GM19351 (cell line): Measurements from ENCODE around the gene NINJ2.

ENCODE experiments used
- ATAC-seq: cut with Tn5 transposase; IDR thresholded peaks from one replicate; pipeline ENCODE4 v1.9.1; 2021; ENCODE audit warnings: mild to moderate bottlenecking, moderate library complexity; ENCODE audit not compliant: unreplicated experiment

Gene NINJ2

GRCh38 chr12:571795-572531 is 91.3 kb downstream of the NINJ2 start:
- ATAC-seq, result no peak

DNA sequence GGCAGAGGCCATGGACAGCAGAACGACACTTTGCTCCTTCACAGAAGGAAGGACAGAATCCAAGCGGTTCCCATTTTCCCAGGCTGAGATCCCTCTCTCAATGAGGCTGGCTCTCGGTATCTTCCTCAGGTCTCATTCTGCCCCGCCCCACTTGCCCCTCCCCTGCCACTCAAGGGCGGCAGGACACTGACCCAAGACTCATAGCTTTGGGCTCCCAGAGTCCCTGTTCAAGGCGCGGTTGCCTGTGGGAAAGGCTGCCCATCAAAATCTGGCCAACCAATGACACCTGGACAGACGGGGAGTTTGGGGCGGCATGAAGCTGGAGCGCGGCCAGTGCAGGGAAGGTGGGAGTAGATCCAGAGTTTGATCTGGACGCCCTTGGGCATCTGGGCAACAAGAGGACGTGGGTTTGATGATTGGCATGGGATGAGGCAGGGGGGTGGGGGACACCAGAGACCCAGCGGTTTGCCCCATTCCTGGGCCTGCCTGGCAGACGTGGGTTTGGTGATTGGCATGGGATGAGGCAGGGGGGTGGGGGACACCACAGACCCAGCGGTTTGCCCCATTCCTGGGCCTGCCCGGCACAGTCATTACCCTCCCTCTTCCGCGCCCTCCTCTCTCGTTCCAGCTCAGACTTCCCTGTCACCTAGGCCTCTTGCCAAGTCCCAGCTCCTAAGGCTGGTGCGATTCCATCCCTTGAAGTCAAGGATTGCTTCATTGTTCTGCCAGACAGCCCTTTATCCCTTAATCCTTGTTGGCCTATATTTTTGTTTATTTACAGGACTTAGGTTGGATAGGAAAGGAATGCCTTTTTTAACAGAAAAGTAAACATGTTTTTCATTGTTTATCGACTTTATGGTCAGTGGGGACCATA is 92.1 kb downstream of the NINJ2 start:
- no peak for ATAC-seq

- ATAC-seq, result no peak
Measured at GRCh38 chr12:570435-570920, 92.8 kb downstream of the NINJ2 start.

- ATAC-seq, result no peak
Measured at GRCh38 chr12:569803-570434, 93.3 kb downstream of the NINJ2 start.

DNA sequence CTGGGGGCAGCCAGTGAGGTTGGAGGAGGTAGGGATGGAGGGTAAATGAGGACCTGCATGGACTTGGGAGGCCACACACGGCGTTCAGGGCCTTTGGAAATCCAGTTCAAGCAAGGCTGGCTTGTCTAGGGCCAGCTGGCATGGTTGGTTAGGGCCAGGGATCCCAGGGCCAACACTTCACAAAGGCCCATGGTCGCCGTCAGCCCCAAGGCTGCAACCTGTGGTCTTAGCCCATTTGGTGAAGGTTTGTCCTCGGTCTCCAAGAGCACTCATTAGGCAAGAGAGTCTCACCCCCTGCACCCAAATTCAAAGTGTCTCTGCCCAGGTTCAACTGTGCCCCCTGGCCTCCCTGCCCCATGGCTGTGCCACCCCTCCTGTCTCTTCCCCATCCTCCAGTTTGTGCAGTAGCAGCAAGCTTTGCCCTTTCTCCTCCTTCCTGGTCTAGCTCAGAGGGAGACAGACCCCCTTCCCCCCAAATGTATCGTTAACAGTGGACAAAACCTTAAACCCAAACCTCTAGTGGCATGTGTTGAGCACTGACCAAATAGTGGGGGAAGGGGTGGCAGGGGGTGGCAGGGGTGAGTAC is 94.1 kb downstream of the NINJ2 start:
- ATAC-seq, result no peak

- ATAC-seq, result no peak
Measured at GRCh38 chr12:568486-568885, 94.8 kb downstream of the NINJ2 start.

DNA sequence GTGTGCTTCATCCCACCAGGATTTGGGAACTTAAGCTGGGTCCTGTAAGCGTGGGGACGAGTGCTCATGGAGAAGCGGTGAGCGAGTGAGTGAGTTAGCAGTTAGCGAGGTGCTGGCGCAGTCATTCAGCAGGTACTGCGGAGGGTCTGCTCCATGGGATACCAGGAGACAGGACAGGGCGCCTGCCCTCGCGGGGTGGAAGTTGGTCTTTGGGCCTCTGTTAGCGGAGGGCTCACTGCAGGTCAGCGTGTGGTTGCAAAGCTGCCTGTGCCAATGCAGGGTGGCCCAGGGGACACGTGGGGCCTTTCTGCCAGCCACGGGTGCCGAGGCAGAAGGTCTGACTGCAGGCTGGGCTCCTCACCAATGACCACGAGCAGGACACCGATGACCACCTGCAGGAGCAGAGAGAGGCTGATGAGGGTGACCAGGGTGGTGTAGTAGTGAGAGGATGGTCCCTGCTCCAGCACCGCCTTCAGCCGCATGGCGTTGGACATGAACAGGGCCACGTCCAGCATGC is 97.6 kb downstream of the NINJ2 start:
- ATAC-seq, result no peak

GRCh38 chr12:565161-565560 is 98.1 kb downstream of the NINJ2 start:
- ATAC-seq, result no peak

GRCh38 chr12:563787-564298 is 99.4 kb downstream of the NINJ2 start:
- ATAC-seq, result no peak

GRCh38 chr12:563250-563781 is 99.9 kb downstream of the NINJ2 start:
- ATAC-seq, result no peak

GRCh38 chr12:562634-563033 is 100.6 kb downstream of the NINJ2 start:
- no peak for ATAC-seq

GRCh38 chr12:561908-562593 is 101.2 kb downstream of the NINJ2 start:
- ATAC-seq, result no peak

GRCh38 chr12:561391-561705 is 101.9 kb downstream of the NINJ2 start:
- ATAC-seq, result no peak

DNA sequence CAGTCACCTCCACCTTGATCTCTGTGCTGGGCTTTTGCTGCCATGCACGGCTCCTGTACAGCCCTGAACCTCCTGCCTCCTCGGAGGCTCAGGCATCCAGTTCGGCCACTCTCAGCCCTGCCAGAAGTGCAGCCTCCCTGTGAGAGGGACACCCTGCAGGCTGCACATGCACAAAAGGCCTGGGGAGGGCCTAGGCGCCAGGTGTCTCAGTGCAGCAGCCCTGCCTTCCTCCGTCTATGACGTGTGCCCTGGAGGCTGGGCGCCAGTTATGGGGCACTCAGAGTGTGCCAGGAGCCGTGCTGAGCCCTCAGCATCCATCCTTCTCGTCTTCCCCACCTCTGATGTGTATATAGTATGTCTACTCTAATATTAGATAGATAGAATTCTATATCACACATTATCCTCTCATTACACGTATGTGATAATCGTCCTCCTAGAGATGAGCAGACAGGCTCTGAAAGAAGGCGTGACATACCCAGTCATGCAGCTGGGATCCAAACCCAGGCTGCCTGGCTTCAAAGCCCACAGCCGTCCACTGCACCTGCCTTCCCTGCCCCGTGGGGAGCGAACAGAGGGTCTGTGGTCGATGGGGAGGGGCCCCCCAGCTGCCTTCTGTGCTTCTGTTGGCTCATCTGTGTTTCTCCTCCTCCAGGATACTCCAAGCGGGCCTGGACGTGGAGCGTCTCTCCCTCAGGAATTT is 102.4 kb downstream of the NINJ2 start:
- ATAC-seq, result no peak

DNA sequence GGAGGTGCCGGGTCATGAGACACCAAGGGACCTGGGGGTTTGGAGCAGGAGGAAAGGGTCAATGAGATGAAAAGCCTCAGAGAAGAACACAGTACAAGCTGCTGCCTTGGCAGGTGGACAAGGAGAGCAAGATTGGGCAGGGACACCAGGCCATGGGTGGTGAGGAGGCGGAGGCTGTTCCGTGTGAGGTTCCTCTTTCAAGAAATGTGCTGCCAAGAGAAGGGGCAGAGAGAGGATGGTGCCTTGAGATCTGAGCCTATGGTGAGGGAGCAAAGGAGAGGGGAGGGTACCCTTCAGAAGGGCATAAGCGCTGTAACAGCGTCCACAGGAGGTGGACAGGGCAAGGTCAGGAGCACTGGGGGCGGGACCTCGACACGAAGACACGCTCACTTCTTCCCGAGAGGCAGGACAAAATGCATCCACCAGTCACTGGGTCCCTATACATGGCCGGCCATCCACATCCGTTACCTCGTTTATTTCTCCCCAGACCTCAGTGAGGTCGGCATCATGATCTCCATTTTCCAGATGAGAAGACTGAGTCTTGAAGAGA is 103.3 kb downstream of the NINJ2 start:
- ATAC-seq, result no peak

DNA sequence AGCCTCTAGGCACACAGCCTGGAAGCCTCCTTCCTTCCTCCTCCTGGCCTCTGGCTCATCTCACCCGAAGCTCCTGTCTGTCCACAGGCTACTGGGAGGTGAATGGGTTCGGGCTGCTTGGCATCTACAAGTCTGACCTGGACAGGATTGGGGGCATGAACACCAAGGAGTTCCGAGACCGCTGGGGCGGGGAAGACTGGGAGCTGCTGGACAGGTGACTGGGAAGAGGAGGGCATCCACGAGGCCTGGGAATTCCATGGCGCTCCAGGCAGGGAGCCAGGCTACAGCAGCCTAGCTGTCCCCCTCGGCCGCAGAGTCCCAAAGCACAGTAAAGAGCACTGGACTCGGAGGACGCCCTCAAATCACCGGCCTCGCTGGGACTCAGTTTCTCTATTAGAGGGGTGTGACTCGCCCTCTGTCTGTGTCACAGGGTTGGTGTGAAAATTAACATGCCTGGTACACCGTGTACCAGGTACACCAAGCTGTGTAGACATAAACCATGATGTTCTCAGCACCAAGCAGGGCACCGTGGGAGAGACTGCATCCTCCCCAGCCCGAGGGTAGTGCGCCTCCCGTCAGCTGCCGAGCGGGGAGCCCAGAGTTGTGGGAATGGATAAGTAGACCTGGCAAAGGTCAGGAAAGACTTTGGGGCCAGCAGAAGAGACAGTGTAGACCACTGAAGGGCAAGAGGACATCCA is 103.9 kb downstream of the NINJ2 start:
- no peak for ATAC-seq

DNA sequence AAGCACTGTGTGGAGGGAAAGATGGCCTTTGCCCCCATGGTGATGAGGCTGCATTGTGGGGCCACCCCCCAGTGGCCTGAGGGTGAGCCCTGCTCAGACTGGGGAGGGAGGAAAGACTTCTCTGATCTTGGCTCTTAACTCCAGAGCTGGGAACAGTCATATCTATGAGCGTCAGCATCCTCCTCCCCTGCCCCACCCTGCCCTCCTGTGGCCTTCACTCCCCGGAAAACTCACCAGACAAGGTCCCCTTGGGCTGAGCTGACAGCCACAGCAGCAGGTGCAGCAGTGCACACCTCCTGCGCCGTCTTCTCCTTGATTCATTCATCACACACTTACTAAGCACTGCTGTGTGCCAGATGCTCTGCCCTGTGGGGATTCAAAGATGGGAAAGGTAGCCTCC is 104.7 kb downstream of the NINJ2 start:
- ATAC-seq, result no peak

DNA sequence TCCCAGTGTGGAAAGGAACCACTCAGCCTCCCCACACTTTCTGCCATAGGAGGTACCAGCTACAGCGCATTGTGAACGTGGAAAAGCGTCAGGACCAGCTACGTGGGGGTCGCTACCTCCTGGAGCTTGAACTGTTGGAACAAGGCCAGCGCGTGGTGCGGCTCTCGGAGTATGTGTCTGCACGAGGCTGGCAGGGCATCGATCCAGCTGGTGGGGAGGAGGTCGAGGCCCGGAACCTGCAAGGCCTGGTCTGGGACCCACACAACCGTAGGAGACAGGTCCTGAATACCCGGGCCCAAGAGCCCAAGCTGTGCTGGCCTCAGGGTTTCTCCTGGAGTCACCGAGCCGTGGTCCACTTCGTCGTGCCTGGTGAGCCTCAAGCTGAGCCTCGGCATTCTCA is 106.7 kb downstream of the NINJ2 start:
- no peak for ATAC-seq

DNA sequence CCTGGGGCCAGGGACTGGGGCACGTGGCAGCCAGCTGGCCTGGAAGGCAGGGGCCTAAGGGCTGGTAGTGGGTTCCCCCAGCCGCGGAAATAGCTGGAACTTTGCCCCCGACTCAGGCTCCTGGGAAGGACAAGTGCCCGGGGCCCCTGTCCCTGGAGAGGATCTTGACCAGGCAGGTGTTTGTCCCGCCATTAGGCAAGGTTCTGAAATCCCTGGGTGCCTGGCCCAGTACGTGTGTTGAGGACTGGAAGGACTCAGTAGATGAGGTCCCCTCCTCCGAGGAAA is 109.3 kb downstream of the NINJ2 start:
- no peak for ATAC-seq
